Neural cell (in vitro differentiated cells): ENCODE measurements around the gene MPZL1. TPM values are rescaled to one million over a fixed set of nuclear protein-coding genes. Genes with fewer than 3 reads are reported as not detected.
A peak's percentile ranks its signal among the peaks of the same experiment; 100 is the strongest.

ENCODE experiments used
- H2AFZ ChIP-seq: fragments of 200-600, 300-800 bp; sonication (generic), shearing (Covaris generic); 2 replicates; pipeline ENCODE4 v1.6.0; 2014; ENCODE audit warnings: low read depth, mild to moderate bottlenecking, antibody characterized with exemption, low read length, moderate library complexity
- H3F3A ChIP-seq: fragments of 200-600 bp; shearing (Covaris generic); 2 replicates; pipeline ENCODE4 v1.6.1; 2016; ENCODE audit warnings: mild to moderate bottlenecking, moderate library complexity, mixed read lengths, antibody characterized with exemption, low read length; ENCODE audit not compliant: insufficient read depth, poor library complexity, severe bottlenecking
- H3K27ac ChIP-seq: fragments of 200-600, 300-800 bp; sonication (generic), shearing (Covaris generic); 2 replicates; pipeline ENCODE4 v1.5.1; 2014; ENCODE audit warnings: mild to moderate bottlenecking, low read length, moderate library complexity
- H3K27me3 ChIP-seq: fragments of 300-800, 200-600 bp; sonication (generic), shearing (Covaris generic); 2 replicates; pipeline ENCODE4 v1.6.0; 2014; ENCODE audit warnings: mild to moderate bottlenecking, low read depth, low read length, moderate library complexity; ENCODE audit not compliant: insufficient read depth
- H3K36me3 ChIP-seq: fragments of 300-800, 200-600 bp; sonication (generic), shearing (Covaris generic); 2 replicates; pipeline ENCODE4 v1.5.1; 2014; ENCODE audit warnings: mild to moderate bottlenecking, antibody characterized with exemption, low read length, moderate library complexity; ENCODE audit not compliant: insufficient read depth
- H3K4me2 ChIP-seq: fragments of 300-800, 200-600 bp; sonication (generic), shearing (Covaris generic); 2 replicates; pipeline ENCODE4 v1.6.0; 2014; ENCODE audit warnings: mild to moderate bottlenecking, low read length
- H3K4me3 ChIP-seq: fragments of 300-800, 200-600 bp; sonication (generic), shearing (Covaris generic); 2 replicates; pipeline ENCODE4 v1.5.1; 2014; ENCODE audit warnings: mild to moderate bottlenecking, low read length, moderate library complexity
- H3K79me2 ChIP-seq: fragments of 200-600 bp; shearing (Covaris generic); replicated peaks from 2 replicates; pipeline ENCODE4 v1.6.0; 2014; ENCODE audit warnings: mild to moderate bottlenecking, low read length, moderate library complexity; ENCODE audit not compliant: insufficient read depth
- H3K9ac ChIP-seq: fragments of 300-800, 200-600 bp; sonication (generic), shearing (Covaris generic); 2 replicates; pipeline ENCODE4 v1.6.1; 2016; ENCODE audit warnings: mild to moderate bottlenecking, low read length, mixed read lengths
- H3K9me2 ChIP-seq: fragments of 200-600 bp; shearing (Covaris generic); 2 replicates; pipeline ENCODE4 v1.6.1; 2016; ENCODE audit warnings: mild to moderate bottlenecking, low read length, mixed read lengths; ENCODE audit not compliant: insufficient read depth
- H3K9me3 ChIP-seq: fragments of 200-600, 300-800 bp; sonication (generic), shearing (Covaris generic); 2 replicates; pipeline ENCODE4 v1.6.1; 2016; ENCODE audit warnings: mild to moderate bottlenecking, mixed run types, low read length, moderate library complexity, mixed read lengths
- H4K20me1 ChIP-seq: fragments of 200-600 bp; shearing (Covaris generic); 2 replicates; pipeline ENCODE4 v1.6.1; 2016; ENCODE audit warnings: mild to moderate bottlenecking, mixed run types; ENCODE audit not compliant: insufficient read depth
- CTCF ChIP-seq: fragments of 450-650 bp; IDR thresholded peaks from 2 replicates; pipeline ENCODE4 v1.5.1; 2014; ENCODE audit warnings: antibody characterized with exemption, mild to moderate bottlenecking, moderate library complexity; ENCODE audit not compliant: poor library complexity, severe bottlenecking
- EP300 ChIP-seq: fragments of 450-650 bp; conservative IDR thresholded peaks from 2 replicates; pipeline ENCODE4 v1.6.1; 2014; ENCODE audit warnings: antibody characterized with exemption, mild to moderate bottlenecking, moderate library complexity; ENCODE audit not compliant: poor library complexity, severe bottlenecking
- EZH2 ChIP-seq: fragments of 200-600, 300-800 bp; shearing (Covaris generic), sonication (generic); IDR thresholded peaks from 2 replicates; pipeline ENCODE4 v1.6.1; 2014; ENCODE audit warnings: antibody characterized with exemption, low read length, borderline replicate concordance, mild to moderate bottlenecking; ENCODE audit not compliant: insufficient read depth, poor library complexity, severe bottlenecking
- MXI1 ChIP-seq: fragments of 450-650 bp; conservative IDR thresholded peaks from 2 replicates; pipeline ENCODE4 v1.6.1; 2014; ENCODE audit warnings: antibody characterized with exemption, mild to moderate bottlenecking; ENCODE audit not compliant: poor library complexity, severe bottlenecking
- POLR2AphosphoS5 ChIP-seq: IDR thresholded peaks from 2 replicates; pipeline ENCODE4 v1.6.1; 2012
- RAD21 ChIP-seq: fragments of 450-650 bp; conservative IDR thresholded peaks from 2 replicates; pipeline ENCODE4 v1.6.1; 2014; ENCODE audit warnings: antibody characterized with exemption, mild to moderate bottlenecking, moderate library complexity
- REST ChIP-seq: IDR thresholded peaks from 2 replicates; pipeline ENCODE4 v1.6.1; 2012; ENCODE audit warnings: borderline replicate concordance
- SMC3 ChIP-seq: fragments of 450-650 bp; conservative IDR thresholded peaks from 2 replicates; pipeline ENCODE4 v1.6.1; 2014; ENCODE audit warnings: antibody characterized with exemption, mild to moderate bottlenecking, moderate library complexity; ENCODE audit not compliant: poor library complexity
- TAF1 ChIP-seq: IDR thresholded peaks from 2 replicates; pipeline ENCODE4 v1.6.1; 2012; ENCODE audit warnings: low read depth
- polyA plus RNA-seq: library from polyadenylated mRNA; depleted of rRNA; stranded (reverse); fragments of >200 nt; gene quantifications from 2 replicates; pipeline ENCODE4 v1.2.3, GENCODE V29; 2014

MPZL1 gene
- polyA plus RNA-seq, 1 donor from 2014 or later: 167 TPM

GRCh38 chr1:167715157-167715999 lies 6.4 kb upstream of the MPZL1 start:
- Histone ChIP-seq H3K4me3 (peak overlapping the region; percentile 94), H3K9me2 (no peaks in the 10 kb centered on the region), H4K20me1 (no peaks in the 10 kb centered on the region), H3K4me2 (peak overlapping the region; percentile 91), H3F3A (peaks cover 5% of the 10 kb centered on the region), H3K79me2 (no peaks in the 10 kb centered on the region), H3K27me3 (peaks cover 4% of the 10 kb centered on the region), H3K27ac (peak overlapping the region; percentile 39), H3K36me3 (no peaks in the 10 kb centered on the region), H3K9ac (peak overlapping the region; percentile 66), H2AFZ (peak overlapping the region; percentile 31), H3K9me3 (no peaks in the 10 kb centered on the region)
- no peak for TF ChIP-seq TAF1
- TF ChIP-seq SMC3: peak; percentile 65
- TF ChIP-seq EZH2: no peak
- peak; percentile 47 for TF ChIP-seq RAD21
- no peak for TF ChIP-seq EP300
- no peak for TF ChIP-seq REST
- peak; percentile 96 for TF ChIP-seq CTCF
- TF ChIP-seq MXI1: no peak
- no peak for TF ChIP-seq POLR2AphosphoS5

GRCh38 chr1:167716000-167716271 lies 5.8 kb upstream of the MPZL1 start:
- TF ChIP-seq CTCF: no peak
- TF ChIP-seq REST: no peak
- no peak for TF ChIP-seq EZH2
- TF ChIP-seq EP300: no peak
- TF ChIP-seq RAD21: no peak
- no peak for TF ChIP-seq MXI1
- TF ChIP-seq SMC3: no peak
- TF ChIP-seq POLR2AphosphoS5: no peak
- TF ChIP-seq TAF1: no peak
- Histone ChIP-seq H3K4me3 (peak overlapping the region; percentile 94), H3K27ac (peak overlapping the region; percentile 26), H3K9me2 (no peaks in the 10 kb centered on the region), H3K9me3 (no peaks in the 10 kb centered on the region), H3K79me2 (no peaks in the 10 kb centered on the region), H3K27me3 (peaks cover 4% of the 10 kb centered on the region), H3K36me3 (no peaks in the 10 kb centered on the region), H4K20me1 (no peaks in the 10 kb centered on the region), H3K9ac (peak overlapping the region; percentile 50), H3F3A (peaks cover 6% of the 10 kb centered on the region), H3K4me2 (peak overlapping the region; percentile 91), H2AFZ (peak overlapping the region; percentile 31)
